ENCODE measurements around the gene TLE6. TPM values are rescaled to one million over a fixed set of nuclear protein-coding genes. Genes with fewer than 3 reads are reported as not detected.
"Not testable (repeated sequence)": the region's sequence is repeated elsewhere in the genome, so short reads cannot be mapped to it uniquely, and the experiment has no call there.

The TLE6 gene
- total RNA-seq, 1 donor from 2014 or later = 0.40 TPM

DNA sequence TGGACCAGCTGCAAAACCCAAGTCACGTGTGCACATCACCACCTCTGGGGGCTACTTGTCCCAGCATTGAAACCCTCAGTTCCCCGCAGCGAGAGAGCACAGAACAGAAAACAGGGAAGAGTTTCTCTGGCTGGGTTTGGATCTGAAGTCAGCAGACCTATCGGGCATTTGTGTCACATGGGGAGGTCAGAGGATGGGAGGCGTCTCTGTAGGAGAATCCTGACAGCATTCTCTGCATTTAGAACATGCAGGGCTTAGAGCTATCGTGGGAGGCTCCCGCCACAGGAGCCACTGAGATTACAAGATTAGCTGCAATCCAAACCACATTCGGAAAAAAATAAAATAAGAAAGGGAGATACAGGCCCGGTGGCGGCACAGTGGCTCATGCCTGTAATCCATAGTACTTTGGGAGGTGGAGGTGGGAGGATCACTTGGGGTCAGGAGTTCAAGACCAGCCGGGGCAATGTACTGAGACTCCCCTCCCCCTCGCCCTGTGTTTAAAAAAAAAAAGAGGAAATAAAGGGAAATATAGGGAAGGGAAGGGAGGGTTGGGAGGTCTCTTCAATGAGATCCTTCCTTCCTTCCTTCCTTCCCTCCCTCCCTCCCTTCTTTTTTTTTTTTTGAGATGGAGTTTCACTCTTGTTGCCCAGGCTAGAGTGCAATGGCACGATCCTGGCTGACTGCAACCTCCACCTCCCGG lies 2.9 kb upstream of the TLE6 start:
- ATAC-seq = no peak

- ATAC-seq = no peak
These were observed 759 bp upstream of the TLE6 start for GRCh38 chr19:2976609-2977000.

DNA sequence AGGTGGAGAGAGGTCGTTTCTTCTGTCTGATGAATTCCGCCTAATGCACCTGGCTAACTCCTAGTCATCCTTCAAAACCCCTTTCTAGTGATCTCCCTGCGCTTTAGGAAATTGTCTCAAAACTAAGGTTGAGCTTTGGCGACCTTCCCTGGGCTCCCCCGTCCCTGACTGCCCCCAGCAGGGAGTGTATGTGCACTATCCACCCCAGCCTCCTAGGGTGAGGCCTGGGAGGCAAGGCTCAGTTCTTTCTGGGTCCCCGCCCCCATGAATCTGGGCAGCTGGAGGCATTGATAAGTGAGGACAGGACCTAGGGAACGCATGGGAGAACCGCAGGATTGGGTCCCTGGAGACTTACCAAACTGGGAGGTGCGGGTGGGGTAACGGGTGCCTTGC lies 378 bp downstream of the TLE6 start:
- ATAC-seq = no peak

GRCh38 chr19:2978166-2978767 lies 903 bp downstream of the TLE6 start:
- ATAC-seq = no peak

DNA sequence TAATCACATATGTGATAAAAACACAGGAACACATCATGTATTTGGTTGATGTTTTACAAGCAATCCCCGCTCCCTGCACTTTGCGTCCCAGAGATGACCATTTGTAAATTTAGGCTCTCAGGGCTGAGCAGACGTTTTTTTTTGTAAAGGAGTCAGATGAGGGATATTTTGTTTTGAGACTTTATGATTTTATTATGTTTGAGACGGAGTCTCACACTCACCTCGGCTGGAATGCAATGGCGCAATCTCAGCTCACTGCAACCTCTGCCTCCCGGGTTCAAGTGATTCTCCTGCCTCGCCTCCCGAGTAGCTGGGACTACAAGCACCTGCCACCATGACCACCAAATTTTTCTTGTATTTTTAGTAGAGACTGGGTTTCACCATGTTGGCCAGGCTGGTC lies 1.4 kb downstream of the TLE6 start:
- no peak for ATAC-seq

DNA sequence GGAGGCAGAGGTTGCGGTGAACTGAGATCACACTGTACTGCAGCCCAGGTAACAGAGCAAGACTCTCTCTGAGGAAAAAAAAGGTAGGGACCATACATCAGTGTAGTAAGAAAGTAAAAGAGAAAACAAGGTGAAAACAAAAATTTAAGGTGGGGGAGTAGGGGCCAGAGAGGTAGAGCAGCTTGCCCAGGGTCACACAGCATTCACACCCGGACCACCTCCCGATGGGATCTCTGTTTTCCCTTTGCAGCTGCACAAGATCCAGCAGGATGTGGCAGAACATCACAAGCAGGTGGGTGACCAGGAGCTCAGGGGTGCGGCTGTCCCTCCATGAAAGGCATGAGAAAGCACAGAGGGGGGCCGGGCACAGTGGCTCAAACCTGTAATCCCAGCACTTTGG lies 4.5 kb downstream of the TLE6 start:
- no peak for ATAC-seq

DNA sequence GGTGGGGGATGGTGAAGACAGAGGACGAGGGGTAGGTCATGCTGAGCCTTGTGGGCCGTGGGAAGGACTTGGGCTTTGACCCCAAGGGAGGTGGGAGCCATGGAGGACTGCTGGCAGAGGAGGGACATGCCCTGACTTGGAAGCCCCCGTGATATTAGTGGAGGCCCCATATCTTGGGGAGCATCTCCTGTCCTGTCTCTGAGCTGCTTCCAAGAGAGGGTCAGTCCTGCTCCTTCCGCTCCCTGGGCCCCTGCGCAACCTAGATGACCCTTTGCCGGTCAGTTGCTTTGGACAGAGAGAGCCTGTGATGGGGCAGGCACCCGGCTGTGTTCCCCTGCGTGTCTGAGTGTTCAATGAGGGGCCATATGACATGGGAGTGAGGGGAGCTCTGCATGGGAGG lies 5.2 kb downstream of the TLE6 start:
- ATAC-seq = peak; percentile 9

DNA sequence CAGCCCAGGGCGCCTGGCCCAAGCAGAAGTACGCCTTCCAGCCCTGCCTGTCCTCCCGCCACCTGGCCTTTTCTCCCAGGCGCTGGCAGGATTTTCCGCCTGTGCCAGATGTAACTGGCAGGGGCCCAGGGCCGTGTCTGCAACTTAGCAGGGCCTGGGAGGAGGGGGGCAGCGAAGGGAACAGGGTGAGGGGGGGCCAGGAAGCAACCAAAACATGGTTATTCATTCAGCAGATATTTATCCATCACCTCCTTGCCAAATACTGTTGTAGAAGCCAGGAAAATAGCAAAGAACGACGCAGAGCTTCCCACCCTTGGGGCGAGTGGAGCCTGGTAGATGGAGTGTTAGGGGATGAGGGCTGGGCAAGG lies 5.6 kb downstream of the TLE6 start:
- peak; percentile 16 for ATAC-seq

GRCh38 chr19:2983351-2984214 lies 6.2 kb downstream of the TLE6 start:
- ATAC-seq = peak; percentile 38

DNA sequence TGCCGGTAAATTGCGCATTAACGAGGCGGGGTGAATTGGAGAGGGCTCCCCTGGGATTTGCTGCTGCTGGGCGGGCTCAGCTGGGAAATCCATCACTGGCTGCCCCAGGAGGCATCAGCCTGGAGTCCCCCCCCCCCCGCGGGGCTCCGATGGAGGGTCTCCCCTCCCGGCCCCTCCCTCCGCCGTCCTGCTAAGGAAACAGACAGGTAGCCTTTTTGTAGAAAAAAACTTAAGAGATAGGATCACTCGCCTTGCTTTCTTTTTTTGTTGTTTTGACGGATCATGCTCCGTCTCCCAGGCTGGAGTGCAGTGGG lies 6.8 kb downstream of the TLE6 start:
- ATAC-seq = no peak

GRCh38 chr19:2986951-2987524 lies 9.7 kb downstream of the TLE6 start:
- ATAC-seq = no peak

- ATAC-seq = no peak
These were observed 10.4 kb downstream of the TLE6 start for GRCh38 chr19:2987797-2988196.

GRCh38 chr19:2988568-2988967 lies 11.2 kb downstream of the TLE6 start:
- no peak for ATAC-seq

DNA sequence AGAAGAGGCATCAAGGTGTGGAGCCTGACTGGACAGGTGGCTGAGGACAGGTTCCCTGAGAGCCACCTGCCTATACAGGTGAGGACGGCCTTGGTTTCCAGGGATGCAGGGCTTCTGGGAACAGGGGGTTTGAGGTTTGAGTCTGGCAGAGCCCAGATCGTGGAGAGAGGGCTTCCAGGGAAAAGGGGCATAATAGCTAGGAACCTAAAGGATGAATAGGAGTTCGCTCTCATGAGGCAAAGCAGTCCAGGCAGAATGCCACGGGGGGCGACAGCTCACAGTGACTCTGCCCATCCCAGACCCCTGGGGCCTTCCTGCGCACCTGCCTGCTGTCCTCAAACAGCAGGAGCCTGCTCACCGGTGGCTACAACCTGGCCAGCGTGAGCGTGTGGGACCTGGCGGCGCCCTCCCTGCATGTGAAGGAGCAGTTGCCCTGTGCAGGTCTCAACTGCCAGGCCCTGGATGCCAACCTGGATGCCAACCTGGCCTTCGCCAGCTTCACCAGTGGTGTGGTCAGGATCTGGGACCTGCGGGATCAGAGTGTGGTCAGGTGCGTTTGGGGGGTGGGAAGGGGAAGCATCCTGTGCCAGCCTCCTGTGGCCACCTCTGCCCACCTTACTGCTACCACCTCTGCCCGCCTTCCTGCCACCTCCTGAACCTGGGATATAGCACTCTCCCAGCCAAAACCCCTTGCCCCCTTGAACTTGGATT lies 12.0 kb downstream of the TLE6 start:
- ATAC-seq = peak; percentile 17

DNA sequence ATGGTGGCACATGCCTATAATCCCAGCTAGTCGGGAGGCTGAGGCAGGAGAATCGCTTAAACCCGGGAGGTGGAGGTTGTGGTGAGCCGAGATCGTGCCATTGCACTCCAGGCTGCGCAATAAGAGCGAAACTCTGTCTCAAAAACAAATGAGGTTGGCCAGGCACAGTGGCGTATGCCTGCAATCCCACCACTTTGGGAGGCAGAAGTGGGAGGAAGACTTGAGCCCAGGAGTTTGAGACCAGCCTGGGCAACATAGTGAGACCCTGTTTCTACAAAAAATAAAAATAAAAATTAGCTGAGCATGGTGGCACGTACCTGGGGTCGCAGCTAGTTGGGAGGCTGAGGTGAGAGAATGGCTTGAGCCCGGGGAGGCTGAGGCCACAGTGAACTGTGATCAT lies 15.0 kb downstream of the TLE6 start:
- not testable (repeated sequence) for ATAC-seq

GRCh38 chr19:2992958-2993357 lies 15.6 kb downstream of the TLE6 start:
- ATAC-seq = no peak

DNA sequence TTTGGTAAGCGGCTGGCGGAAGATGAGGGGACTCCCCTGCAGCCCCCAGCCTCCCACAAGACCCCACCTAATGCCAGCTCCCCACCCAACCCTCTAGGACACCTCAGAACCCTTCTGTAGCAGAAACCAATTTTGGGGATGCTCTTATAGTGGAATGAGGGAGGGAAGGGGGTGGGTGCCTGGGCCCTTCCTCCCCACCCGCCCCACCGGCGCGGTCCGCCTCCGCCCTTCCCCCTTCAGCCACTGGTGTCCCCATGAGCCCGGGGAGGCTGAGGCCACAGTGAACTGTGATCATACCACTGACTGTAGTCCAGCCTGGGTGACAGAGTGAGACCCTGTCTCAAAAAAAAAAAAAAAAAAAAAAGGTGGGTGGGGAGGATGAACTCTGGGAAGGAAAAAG lies 16.2 kb downstream of the TLE6 start:
- no peak for ATAC-seq

GRCh38 chr19:2994588-2995131 lies 17.3 kb downstream of the TLE6 start:
- no peak for ATAC-seq

GRCh38 chr19:2997720-2998119 lies 20.4 kb downstream of the TLE6 start:
- no peak for ATAC-seq

- no peak for ATAC-seq
These were observed 21.3 kb downstream of the TLE6 start for GRCh38 chr19:2998642-2999041.

- ATAC-seq = no peak
These were observed 24.0 kb downstream of the TLE6 start for GRCh38 chr19:3001235-3001800.

DNA sequence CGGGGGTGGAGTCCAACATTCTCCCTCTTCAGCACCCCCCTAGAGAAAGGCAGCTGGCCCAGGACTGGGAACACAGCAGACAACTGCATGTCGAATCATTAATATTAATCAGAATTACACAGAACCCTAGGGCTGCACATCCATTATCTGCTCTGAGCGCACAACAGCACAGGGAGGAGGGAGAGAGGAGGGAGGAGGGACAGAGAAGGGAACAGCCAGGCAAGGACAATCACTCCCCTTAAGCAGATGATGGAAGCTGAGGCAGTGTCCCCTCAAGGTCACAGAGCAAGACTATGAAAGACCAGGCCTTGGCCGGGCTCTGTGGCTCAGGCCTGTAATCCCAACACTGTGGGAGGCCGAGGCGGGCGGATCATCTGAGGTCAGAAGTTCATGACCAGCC lies 25.7 kb downstream of the TLE6 start:
- ATAC-seq = no peak
